Measurements from ENCODE around the gene APOL6.

DNA sequence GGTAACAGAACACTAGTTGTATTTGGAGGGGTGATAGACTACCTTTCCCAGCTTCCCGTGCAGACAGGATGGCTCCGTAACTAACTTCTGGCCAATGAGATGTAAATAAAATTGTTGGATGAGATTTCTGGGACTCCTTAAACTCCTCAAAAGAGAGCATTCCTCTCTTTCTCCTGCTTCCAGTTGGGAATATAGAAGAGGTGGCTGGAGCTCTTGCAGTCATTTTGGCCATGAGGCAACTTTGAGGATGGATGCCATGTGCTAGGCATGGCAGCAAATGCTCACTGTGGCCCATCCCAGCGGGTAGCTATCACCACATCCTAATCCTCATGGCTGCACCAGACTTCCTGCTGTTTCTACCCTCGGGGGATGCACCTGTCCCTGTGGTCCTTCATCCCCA lies 38.5 kb upstream of the APOL6 start:
- TF ChIP-seq POLR2A (IDR thresholded peaks at IDR 0.05; ENCODE audit: low read length): no peak
- no peak for TF ChIP-seq GATA1 (IDR thresholded peaks at IDR 0.05; ENCODE audit: low read depth, low read length)
